GM12878 (cell line): ENCODE data around the gene GOLGA8R. TPM values are rescaled to one million over a fixed set of nuclear protein-coding genes. Genes with fewer than 3 reads are reported as not detected.
"Not testable (repeated sequence)": the region's sequence is repeated elsewhere in the genome, so short reads cannot be mapped to it uniquely, and the experiment has no call there.

ENCODE experiments used
- ATAC-seq: fragments of 200-7000 bp; cut with Tn5 transposase; 3 replicates; pipeline ENCODE4 v1.9.1; 2020; ENCODE audit warnings: mild to moderate bottlenecking, moderate library complexity
- BruUV-seq: library from RNA; stranded (reverse); fragments of 400-500 nt; replicated peaks from 2 replicates; lab custom pipeline; 2021; lab: Mats Ljungman, UMichigan
- CTCF ChIA-PET: fragments of 300-600 bp; sonication (Branson Sonifier 250); formaldehyde crosslinking; extraction: SDS; loops from one replicate; lab custom pipeline; 2021; ENCODE audit warnings: inconsistent platforms; lab: Yijun Ruan, JAX
- POLR2A ChIA-PET: fragments of 350-600 bp; formaldehyde crosslinking; extraction: SDS; loops from one replicate; lab custom pipeline; 2021; ENCODE audit warnings: inconsistent platforms; lab: Charles Lee
- RAD21 ChIA-PET: fragments of 300-600 bp; sonication (Branson Sonifier 250); formaldehyde crosslinking; loops from one replicate; lab custom pipeline; 2023; ENCODE audit warnings: antibody characterized with exemption; ENCODE audit not compliant: unreplicated experiment; lab: Charles Lee
- SMC1A ChIA-PET: fragments of 300-600 bp; sonication (Branson Sonifier 250); formaldehyde crosslinking; loops from one replicate; lab custom pipeline; 2023; ENCODE audit not compliant: unreplicated experiment, uncharacterized antibody; lab: Charles Lee
- DNase-seq: peaks from one replicate; pipeline ENCODE4 v3.0.0-alpha.2; 2011; ENCODE audit warnings: low read depth, low spot score
- FAIRE-seq: peaks from 3 replicates; lab custom pipeline; 2011; peaks lifted over from hg19 to GRCh38; lab: Jason Lieb, UNC
- H2AFZ ChIP-seq: 2 replicates; pipeline ENCODE4 v1.6.0; 2011; ENCODE audit warnings: low read depth, low read length, control low read depth; ENCODE audit not compliant: control insufficient read depth
- H3K27ac ChIP-seq: 2 replicates; pipeline ENCODE4 v1.5.1; 2011; ENCODE audit warnings: control low read depth; ENCODE audit not compliant: control insufficient read depth, insufficient read depth
- H3K27me3 ChIP-seq, 2 experiments: replicated peaks in 1 of 2; 2 replicates each; pipeline versions ENCODE4 v1.6.0 to v1.6.1; 2011; ENCODE audit warnings: low read length in 1 of 2; ENCODE audit not compliant: control insufficient read depth in 2 of 2, insufficient read depth in 2 of 2
- H3K36me3 ChIP-seq, 2 experiments: 2 replicates each; pipeline ENCODE4 v1.5.1; 2011; ENCODE audit warnings: low read length in 1 of 2; ENCODE audit not compliant: control insufficient read depth in 2 of 2, insufficient read depth in 2 of 2
- H3K4me1 ChIP-seq: 2 replicates; pipeline ENCODE4 v1.6.1; 2011; ENCODE audit warnings: mild to moderate bottlenecking, low read length, moderate library complexity, mixed read lengths; ENCODE audit not compliant: control insufficient read depth, insufficient read depth
- H3K4me2 ChIP-seq: 2 replicates; pipeline ENCODE4 v1.6.0; 2011; ENCODE audit warnings: control low read depth; ENCODE audit not compliant: control insufficient read depth, insufficient read depth
- H3K4me3 ChIP-seq: fragments of 200-600 bp; sonication (generic); 2 replicates; pipeline ENCODE4 v1.5.1; 2016
- H3K79me2 ChIP-seq: 2 replicates; pipeline ENCODE4 v1.6.0; 2011; ENCODE audit warnings: low read length; ENCODE audit not compliant: control insufficient read depth, insufficient read depth
- H3K9ac ChIP-seq: 2 replicates; pipeline ENCODE4 v1.8.0; 2011; ENCODE audit warnings: low read length, control low read depth, mixed read lengths; ENCODE audit not compliant: control insufficient read depth, insufficient read depth
- H3K9me3 ChIP-seq: replicated peaks from 3 replicates; pipeline ENCODE4 v1.5.1; 2011; ENCODE audit warnings: mild to moderate bottlenecking, low read length; ENCODE audit not compliant: control insufficient read depth, insufficient read depth
- H4K20me1 ChIP-seq: 2 replicates; pipeline ENCODE4 v1.6.0; 2011; ENCODE audit not compliant: control insufficient read depth, insufficient read depth
- WGBS: methylation state at CpG from one replicate; pipeline ENCODE4 v1.1.6; 2016; ENCODE audit warnings: low lambda C conversion rate; ENCODE audit not compliant: insufficient replicate concordance, insufficient coverage; ENCODE audit errors: missing lambda C conversion rate; 5-methylcytosine and 5-hydroxymethylcytosine counted together
- in situ Hi-C: fragments of 300-500 bp; cut with MboI; formaldehyde crosslinking; loops from 9 replicates; pipeline ENCODE4 v1.14.3; 2018; ENCODE audit warnings: mixed read lengths
- intact Hi-C: fragments of 100-400 bp; cut with micrococcal nuclease; formaldehyde crosslinking; loops from one replicate; pipeline ENCODE4 v1.14.2; 2022; ENCODE audit not compliant: unreplicated experiment
- polyA plus RNA-seq, 11 experiments: library from polyadenylated mRNA; depleted of rRNA in 4 of 11; unstranded in 6 of 11; stranded (reverse) in 5 of 11; fragments of >200 nt; fragmentation: Nextera tagmentation in 4 of 11; fragmentation: Illumina TruSeq in 1 of 11; extraction: Ambion mirVana in 4 of 11; extraction: Trizol in 1 of 11; gene quantifications; 1 replicate in 1 of 11; 2 replicates in 10 of 11; pipeline versions ENCODE4 v1.2.1 to v1.2.3, GENCODE V29; 2011 to 2016; ENCODE audit warnings: inconsistent platforms in 2 of 11, missing spikeins in 2 of 11, low read depth in 1 of 11
- total RNA-seq, 4 experiments: library from RNA; depleted of rRNA in 3 of 4; stranded (reverse); fragments of >200 nt in 3 of 4; fragmentation: Illumina TruSeq in 1 of 4; extraction: Trizol in 1 of 4; gene quantifications; 2 replicates each; pipeline versions ENCODE4 v1.2.1 to v1.2.3, GENCODE V29; 2013 to 2021

Gene GOLGA8R
- total and polyA plus RNA-seq, 10 of the 15 experiments (the other 5 are each of a cell fraction or from before 2014, with no cell fraction given) = 0.03 to 0.13 (median 0.05) TPM; not detected in 6

- CTCF ChIA-PET, H3K27me3 ChIP-seq, RAD21 ChIA-PET, H2AFZ ChIP-seq, SMC1A ChIA-PET, H3K4me3 ChIP-seq, H3K36me3 ChIP-seq, intact Hi-C loops, ATAC-seq, H3K4me2 ChIP-seq, H3K79me2 ChIP-seq, H3K27ac ChIP-seq, BruUV-seq, H3K9me3 ChIP-seq, H4K20me1 ChIP-seq, DNase-seq, H3K9ac ChIP-seq, H3K4me1 ChIP-seq, POLR2A ChIA-PET, FAIRE-seq: not testable (repeated sequence)
- no CpG with 5 or more reads among the region's 6 CpGs for WGBS
- in situ Hi-C loops = loop anchor here (25.0 kb wide), 1 partner anchor 1751 kb away; no protein-coding TSS in a partner anchor
Observed at GRCh38 chr15:30386318-30386887, 27.7 kb downstream of the GOLGA8R start.

DNA sequence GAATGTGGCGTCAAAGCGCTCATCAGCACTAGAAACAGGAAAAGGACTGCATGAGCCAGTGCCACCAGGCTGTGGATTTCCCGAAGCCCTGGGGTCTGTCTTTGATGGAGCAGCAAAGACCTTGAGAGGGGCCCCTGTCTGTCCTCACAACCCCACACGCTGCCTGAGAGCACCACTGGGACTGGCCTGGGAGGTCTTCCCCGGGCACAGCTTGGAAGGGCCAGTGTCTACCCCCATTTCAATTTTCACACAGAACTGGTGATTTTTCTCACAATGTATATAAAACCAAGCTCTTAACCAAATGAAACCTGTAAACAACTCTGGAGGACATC is 37.0 kb downstream of the GOLGA8R start:
- H3K4me3 ChIP-seq, H3K4me1 ChIP-seq, FAIRE-seq, H4K20me1 ChIP-seq, H3K27me3 ChIP-seq, intact Hi-C loops, H3K9me3 ChIP-seq, CTCF ChIA-PET, H3K9ac ChIP-seq, SMC1A ChIA-PET, H2AFZ ChIP-seq, H3K36me3 ChIP-seq, H3K27ac ChIP-seq, H3K79me2 ChIP-seq, H3K4me2 ChIP-seq, POLR2A ChIA-PET, DNase-seq, RAD21 ChIA-PET, ATAC-seq, BruUV-seq: not testable (repeated sequence)
- in situ Hi-C loops = loop anchor here (25.0 kb wide), 1 partner anchor 1760 kb away; no protein-coding TSS in a partner anchor
- no CpG with 5 or more reads among the region's 5 CpGs for WGBS

- H3K4me3 ChIP-seq, H3K27me3 ChIP-seq, RAD21 ChIA-PET, H3K9ac ChIP-seq, H3K79me2 ChIP-seq, H3K27ac ChIP-seq, H3K9me3 ChIP-seq, H3K4me2 ChIP-seq, CTCF ChIA-PET, H3K36me3 ChIP-seq, SMC1A ChIA-PET, intact Hi-C loops, BruUV-seq, H4K20me1 ChIP-seq, H3K4me1 ChIP-seq, FAIRE-seq, POLR2A ChIA-PET, DNase-seq, ATAC-seq, H2AFZ ChIP-seq: not testable (repeated sequence)
- no CpG with 5 or more reads among the region's 17 CpGs for WGBS
- in situ Hi-C loops = loop anchor here (25.0 kb wide), 1 partner anchor 1761 kb away; no protein-coding TSS in a partner anchor
Observed at GRCh38 chr15:30376375-30377081, 37.5 kb downstream of the GOLGA8R start.

DNA sequence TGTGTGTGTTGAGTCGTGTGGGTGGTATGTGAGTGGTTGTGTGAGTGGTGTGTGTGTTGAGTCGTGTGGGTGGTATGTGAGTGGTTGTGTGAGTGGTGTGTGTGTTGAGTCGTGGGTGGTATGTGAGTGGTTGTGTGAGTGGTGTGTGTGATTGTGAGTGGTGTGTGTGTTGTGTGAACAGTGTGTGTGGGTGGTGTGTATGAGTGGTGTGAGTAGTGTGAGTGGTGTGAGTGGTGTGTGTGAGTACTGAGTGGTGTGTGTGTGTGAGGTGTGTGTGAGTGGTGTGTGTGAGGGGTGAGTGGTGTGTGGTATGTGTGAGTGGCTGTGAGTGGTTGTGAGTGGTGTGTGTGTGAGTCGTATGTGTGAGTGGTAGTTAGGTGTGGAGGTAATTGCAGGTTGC is 38.2 kb downstream of the GOLGA8R start:
- H3K4me3 ChIP-seq, H3K27ac ChIP-seq, H3K9me3 ChIP-seq, CTCF ChIA-PET, H4K20me1 ChIP-seq, H3K79me2 ChIP-seq, intact Hi-C loops, H3K4me2 ChIP-seq, POLR2A ChIA-PET, H3K4me1 ChIP-seq, ATAC-seq, RAD21 ChIA-PET, SMC1A ChIA-PET, H3K27me3 ChIP-seq, H2AFZ ChIP-seq, FAIRE-seq, BruUV-seq, H3K36me3 ChIP-seq, DNase-seq, H3K9ac ChIP-seq: not testable (repeated sequence)
- in situ Hi-C loops = loop anchor here (25.0 kb wide), 1 partner anchor 1761 kb away; no protein-coding TSS in a partner anchor
- WGBS = 0% methylated on average over 1 of the region's 4 CpGs
